Measurements from ENCODE around the gene PRR13. TPM values are rescaled to one million over a fixed set of nuclear protein-coding genes. Genes with fewer than 3 reads are reported as not detected.

Gene PRR13
- total and polyA plus RNA-seq, 3 donors from 2014 or later, result 43.4 to 120 (median 48.5) TPM

DNA sequence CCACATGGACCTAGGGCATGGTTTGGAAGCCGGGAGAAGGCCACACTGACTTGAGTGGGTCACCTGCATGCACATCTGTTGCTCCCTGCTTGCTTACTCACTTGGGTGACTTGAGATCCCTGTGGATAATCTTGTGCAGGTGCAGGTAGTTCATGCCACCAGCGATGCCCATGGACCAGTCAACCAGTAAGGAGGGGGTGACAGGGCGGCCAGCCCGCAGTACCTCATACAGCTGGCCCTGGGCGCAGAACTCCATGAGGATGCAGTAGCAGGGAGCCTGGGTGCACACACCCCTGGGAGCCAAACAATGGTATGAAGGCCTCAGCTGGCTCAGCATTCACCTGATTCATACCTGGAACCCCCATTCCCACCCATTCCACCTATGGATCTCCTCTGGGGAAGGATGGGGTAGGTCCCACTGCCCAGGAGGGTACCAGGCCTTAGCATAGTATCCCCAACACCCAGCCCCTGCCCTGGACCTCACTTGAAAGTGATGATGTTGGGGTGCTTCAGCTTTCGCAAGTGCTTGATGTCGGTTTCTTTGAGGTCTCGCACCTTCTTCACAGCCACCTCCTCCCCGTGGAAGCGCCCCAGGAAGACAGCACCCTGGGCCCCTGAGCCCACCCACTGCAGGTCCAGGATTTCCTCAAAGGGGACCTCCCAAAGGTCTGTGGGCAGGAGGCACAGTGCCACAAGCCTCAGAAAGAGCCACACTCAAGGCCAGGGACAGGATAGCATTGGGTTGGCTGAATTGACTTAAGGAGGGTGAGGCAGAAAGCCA, 44.6 kb downstream of the PRR13 start:
- Histone ChIP-seq H3K27me3 (no peaks in the 10 kb centered on the region), H3K9me3 (no peaks in the 10 kb centered on the region), H3K36me3 (ENCODE audit: low read depth, missing control alignments) (no peaks in the 10 kb centered on the region), H3K4me3 (no peak overlapping the region), H3K27ac (no peak overlapping the region), H3K4me1 (peaks cover 5% of the 10 kb centered on the region)
- WGBS, 2 donors, result 95 to 98% methylated on average over 10 of the region's 10 CpGs
- no peak for TF ChIP-seq POLR2A (IDR thresholded peaks at IDR 0.05)
- TF ChIP-seq, protein P1, sequence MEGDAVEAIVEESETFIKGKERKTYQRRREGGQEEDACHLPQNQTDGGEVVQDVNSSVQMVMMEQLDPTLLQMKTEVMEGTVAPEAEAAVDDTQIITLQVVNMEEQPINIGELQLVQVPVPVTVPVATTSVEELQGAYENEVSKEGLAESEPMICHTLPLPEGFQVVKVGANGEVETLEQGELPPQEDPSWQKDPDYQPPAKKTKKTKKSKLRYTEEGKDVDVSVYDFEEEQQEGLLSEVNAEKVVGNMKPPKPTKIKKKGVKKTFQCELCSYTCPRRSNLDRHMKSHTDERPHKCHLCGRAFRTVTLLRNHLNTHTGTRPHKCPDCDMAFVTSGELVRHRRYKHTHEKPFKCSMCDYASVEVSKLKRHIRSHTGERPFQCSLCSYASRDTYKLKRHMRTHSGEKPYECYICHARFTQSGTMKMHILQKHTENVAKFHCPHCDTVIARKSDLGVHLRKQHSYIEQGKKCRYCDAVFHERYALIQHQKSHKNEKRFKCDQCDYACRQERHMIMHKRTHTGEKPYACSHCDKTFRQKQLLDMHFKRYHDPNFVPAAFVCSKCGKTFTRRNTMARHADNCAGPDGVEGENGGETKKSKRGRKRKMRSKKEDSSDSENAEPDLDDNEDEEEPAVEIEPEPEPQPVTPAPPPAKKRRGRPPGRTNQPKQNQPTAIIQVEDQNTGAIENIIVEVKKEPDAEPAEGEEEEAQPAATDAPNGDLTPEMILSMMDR (IDR thresholded peaks at IDR 0.05), result no peak
- no peak for DNase-seq
- intact Hi-C loops (cut with DNase I; ENCODE audit: low total_unique reads), result no loop called here

DNA sequence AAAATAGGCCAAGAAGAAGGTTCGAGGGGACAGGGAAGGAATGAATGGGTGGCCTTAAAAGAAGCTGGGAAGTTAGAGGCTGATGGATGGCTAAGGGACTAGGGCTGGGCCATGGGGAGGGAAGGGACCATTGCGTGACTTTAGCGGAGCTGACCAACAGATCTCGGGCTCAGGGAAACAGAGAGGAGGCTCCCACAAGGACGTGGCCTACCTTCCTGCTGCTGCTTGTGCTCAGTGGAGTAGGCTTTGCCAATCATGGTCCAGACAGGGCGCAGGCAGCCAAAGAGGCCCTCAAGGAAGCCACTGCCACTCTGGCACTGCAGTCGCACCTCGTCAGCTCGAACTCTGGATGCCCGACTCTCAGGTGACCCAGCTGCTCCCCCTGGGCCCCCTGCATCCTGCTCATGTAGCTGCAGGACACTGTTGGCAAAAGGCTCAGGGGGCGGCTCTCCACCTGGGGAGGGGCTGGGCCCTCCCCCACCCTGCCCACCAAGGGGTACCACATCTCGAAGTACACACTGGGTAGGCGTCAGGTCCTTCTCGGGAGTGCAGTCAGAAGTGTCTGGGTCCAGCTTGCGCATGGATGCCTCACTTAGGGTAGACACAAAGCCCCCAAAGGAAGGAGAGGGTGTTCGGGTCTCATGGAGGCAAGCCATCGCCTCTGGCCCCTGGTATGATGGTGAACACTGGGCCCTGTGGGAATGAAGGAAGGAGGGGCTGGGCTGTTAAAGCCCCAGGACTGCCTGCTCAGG, 45.4 kb downstream of the PRR13 start:
- intact Hi-C loops (cut with DNase I; ENCODE audit: low total_unique reads), result no loop called here
- no peak for TF ChIP-seq POLR2A (IDR thresholded peaks at IDR 0.05)
- TF ChIP-seq, protein P1 (IDR thresholded peaks at IDR 0.05), result no peak
- Histone ChIP-seq H3K27ac (no peak overlapping the region), H3K4me3 (no peak overlapping the region), H3K36me3 (ENCODE audit: low read depth, missing control alignments) (no peaks in the 10 kb centered on the region), H3K4me1 (no peaks in the 10 kb centered on the region), H3K27me3 (no peaks in the 10 kb centered on the region), H3K9me3 (no peaks in the 10 kb centered on the region)
- DNase-seq, result no peak
- 84 to 85% methylated on average over 4 to 17 of the region's 17 CpGs for WGBS, 2 donors

DNA sequence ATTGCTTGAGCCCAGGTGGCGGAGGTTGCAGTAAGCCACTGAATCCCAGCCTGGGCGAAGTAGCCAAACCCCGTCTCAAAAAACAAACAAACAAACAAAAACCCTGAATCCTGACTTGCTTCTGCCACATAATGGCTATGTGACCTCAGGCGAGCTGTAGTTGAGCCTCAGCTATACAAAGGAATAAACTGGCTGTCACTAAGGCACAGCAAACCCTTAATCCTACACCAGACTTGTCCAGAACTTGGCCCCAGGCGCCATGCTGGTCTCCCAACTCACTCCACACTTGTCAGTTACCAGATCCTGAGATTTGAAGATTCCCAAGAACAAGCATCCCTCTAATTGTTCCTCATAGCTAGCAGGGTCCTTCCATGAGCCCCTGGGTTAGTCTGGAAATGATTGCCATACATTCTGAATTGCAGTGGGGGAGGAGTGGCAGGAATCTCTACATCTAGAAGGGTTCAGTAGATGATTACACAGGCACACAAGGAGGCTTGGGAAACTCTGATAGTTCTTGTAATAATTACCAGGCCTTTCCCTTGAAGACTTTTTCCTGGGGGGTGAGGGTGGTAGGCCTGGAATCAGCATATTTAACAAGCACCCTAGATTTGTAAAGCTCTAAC, 47.8 kb downstream of the PRR13 start:
- DNase-seq, result no peak
- Histone ChIP-seq H3K4me3 (no peak overlapping the region), H3K27ac (no peak overlapping the region), H3K4me1 (peaks cover 17% of the 10 kb centered on the region), H3K36me3 (ENCODE audit: low read depth, missing control alignments) (no peaks in the 10 kb centered on the region), H3K27me3 (no peaks in the 10 kb centered on the region), H3K9me3 (no peaks in the 10 kb centered on the region)
- intact Hi-C loops (cut with DNase I; ENCODE audit: low total_unique reads), result no loop called here
- TF ChIP-seq, protein P1 (IDR thresholded peaks at IDR 0.05), result no peak
- no peak for TF ChIP-seq POLR2A (IDR thresholded peaks at IDR 0.05)
- 92 to 94% methylated on average over 5 of the region's 5 CpGs for WGBS, 2 donors

- Histone ChIP-seq H3K4me3 (peak overlapping the region; percentile 57 to 75), H3K4me1 (peaks cover 31% of the 10 kb centered on the region), H3K9me3 (no peaks in the 10 kb centered on the region), H3K36me3 (ENCODE audit: low read depth, missing control alignments) (no peaks in the 10 kb centered on the region), H3K27me3 (no peaks in the 10 kb centered on the region), H3K27ac (peak overlapping the region; percentile 83 to 89)
- intact Hi-C loops (cut with DNase I; ENCODE audit: low total_unique reads), result no loop called here
- TF ChIP-seq POLR2A (IDR thresholded peaks at IDR 0.05), result no peak
- TF ChIP-seq, protein P1 (IDR thresholded peaks at IDR 0.05), result no peak
- WGBS, 2 donors, result 37 to 52% methylated on average over 20 of the region's 20 CpGs
- no peak for DNase-seq
Observed at GRCh38 chr12:53492188-53492587, 50.7 kb downstream of the PRR13 start.

Measured in testis (tissue), 3 donors.